Prostate gland (tissue), 2 donors: ENCODE data around the gene GCNA.

Experiments used
- POLR2AphosphoS5 ChIP-seq: sonication (generic); formaldehyde crosslinking; IDR thresholded peaks from one replicate; pipeline ENCODE4 v1.6.1; 2017; ENCODE audit warnings: antibody characterized with exemption
- TF ChIP-seq, protein P1 (sequence below), 4 experiments: fragments of 200-600 bp in 2 of 4; fragments of 450-650 bp in 2 of 4; sonication (generic) in 2 of 4; IDR thresholded peaks; 1 replicate in 3 of 4; 2 replicates in 1 of 4; pipeline ENCODE4 v1.5.1; 2016 to 2019; ENCODE audit warnings: antibody characterized with exemption in 4 of 4, mild to moderate bottlenecking in 2 of 4, moderate library complexity in 2 of 4

DNA sequence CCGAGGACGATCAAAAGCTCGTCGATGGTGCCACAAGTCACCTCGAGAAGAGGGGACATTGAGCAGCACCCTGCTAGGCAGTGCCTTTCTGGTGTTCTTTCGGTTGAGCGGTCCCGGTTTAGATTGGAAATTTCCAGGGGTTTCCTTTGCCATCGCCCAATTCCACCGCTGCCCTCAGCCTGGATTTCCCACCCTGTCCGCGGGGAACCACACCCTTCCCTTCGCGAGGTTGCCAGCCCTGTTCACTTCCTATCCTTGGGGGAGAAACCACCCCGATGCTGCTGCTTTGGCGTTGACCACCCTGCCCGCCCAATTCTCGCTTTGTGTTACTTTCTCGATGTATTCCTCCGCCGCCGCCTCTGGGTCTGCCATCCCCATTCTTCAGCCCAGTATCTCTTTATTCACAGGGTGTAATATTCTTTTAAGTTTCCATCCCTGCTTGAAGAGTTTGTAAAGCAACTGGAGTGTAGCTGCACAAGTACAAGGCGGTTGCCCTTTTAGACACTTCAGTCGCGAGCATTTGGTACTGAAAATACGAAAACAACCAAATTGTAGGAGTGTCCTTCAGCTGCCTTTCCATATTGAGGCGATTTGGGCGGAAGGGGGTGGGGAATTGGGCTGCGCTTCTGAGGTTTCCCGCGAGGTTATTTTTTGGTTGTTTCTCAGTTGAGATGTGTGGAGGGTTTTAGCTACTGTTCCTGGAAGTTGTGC, 44.2 kb upstream of the GCNA start:
- TF ChIP-seq, protein P1, sequence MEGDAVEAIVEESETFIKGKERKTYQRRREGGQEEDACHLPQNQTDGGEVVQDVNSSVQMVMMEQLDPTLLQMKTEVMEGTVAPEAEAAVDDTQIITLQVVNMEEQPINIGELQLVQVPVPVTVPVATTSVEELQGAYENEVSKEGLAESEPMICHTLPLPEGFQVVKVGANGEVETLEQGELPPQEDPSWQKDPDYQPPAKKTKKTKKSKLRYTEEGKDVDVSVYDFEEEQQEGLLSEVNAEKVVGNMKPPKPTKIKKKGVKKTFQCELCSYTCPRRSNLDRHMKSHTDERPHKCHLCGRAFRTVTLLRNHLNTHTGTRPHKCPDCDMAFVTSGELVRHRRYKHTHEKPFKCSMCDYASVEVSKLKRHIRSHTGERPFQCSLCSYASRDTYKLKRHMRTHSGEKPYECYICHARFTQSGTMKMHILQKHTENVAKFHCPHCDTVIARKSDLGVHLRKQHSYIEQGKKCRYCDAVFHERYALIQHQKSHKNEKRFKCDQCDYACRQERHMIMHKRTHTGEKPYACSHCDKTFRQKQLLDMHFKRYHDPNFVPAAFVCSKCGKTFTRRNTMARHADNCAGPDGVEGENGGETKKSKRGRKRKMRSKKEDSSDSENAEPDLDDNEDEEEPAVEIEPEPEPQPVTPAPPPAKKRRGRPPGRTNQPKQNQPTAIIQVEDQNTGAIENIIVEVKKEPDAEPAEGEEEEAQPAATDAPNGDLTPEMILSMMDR (IDR thresholded peaks at IDR 0.05) = no peak
- TF ChIP-seq POLR2AphosphoS5 = peak; percentile 6
